D721Med (cell line): ENCODE data around the gene REXO1.

ENCODE experiments used
- DNase-seq: peaks from one replicate; pipeline ENCODE4 v3.0.0; 2011; ENCODE audit warnings: low spot score; ENCODE audit not compliant: insufficient read length
- FAIRE-seq: peaks from 2 replicates; lab custom pipeline; 2011; peaks lifted over from hg19 to GRCh38; lab: Jason Lieb, UNC
- CTCF ChIP-seq: IDR thresholded peaks from 2 replicates; pipeline ENCODE4 v1.5.1; 2012; ENCODE audit warnings: mild to moderate bottlenecking, control low read depth; ENCODE audit not compliant: insufficient read depth; ENCODE audit errors: missing control alignments

The REXO1 gene

GRCh38 chr19:1828279-1829238 lies 19.7 kb downstream of the REXO1 start:
- DNase-seq (no peak), FAIRE-seq (no peak)
- TF ChIP-seq CTCF = no peak

DNA sequence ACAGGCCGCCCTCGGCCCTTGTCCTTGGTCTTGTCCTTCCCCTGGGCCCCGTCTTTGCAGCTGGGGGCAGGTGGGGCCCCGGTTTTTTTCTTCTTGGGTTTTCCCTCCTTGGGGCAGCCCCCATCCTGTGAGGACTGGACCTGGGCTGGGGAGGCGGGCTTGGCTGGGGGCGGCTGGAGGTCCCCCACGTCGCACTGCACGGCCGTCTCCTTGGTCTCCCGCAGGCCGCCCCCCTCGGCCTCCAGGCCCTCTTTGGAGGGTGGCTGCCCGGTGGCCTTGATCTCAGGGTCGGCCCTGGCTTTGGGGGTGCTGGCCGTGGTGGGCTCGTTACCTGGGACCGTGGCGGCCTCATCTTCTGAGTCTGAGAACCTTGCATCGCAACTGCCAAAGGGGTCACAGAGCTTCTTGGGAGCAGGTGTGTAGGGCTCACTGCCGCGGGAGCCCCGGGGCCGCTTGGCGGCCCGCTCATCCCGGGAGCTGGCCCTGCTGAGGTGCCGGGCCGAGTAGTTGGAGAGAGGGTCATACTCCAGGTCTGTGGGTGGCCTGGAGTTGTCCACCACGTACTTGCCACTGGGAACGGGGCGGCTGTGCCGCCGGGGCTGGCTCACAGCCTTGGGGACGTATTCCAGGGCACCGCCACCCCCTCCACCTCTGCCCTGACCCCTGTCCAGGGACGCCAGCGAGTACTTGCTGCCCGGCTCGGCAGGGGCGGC lies 20.6 kb downstream of the REXO1 start:
- FAIRE-seq (no peak), DNase-seq (no peak)
- TF ChIP-seq CTCF = no peak

- no peak for TF ChIP-seq CTCF
- FAIRE-seq (no peak), DNase-seq (no peak)
Measured at GRCh38 chr19:1826557-1827521, 21.4 kb downstream of the REXO1 start.

GRCh38 chr19:1825909-1826556 lies 22.2 kb downstream of the REXO1 start:
- DNase-seq (peak; percentile 100), FAIRE-seq (no peak)
- peak; percentile 81 for TF ChIP-seq CTCF

DNA sequence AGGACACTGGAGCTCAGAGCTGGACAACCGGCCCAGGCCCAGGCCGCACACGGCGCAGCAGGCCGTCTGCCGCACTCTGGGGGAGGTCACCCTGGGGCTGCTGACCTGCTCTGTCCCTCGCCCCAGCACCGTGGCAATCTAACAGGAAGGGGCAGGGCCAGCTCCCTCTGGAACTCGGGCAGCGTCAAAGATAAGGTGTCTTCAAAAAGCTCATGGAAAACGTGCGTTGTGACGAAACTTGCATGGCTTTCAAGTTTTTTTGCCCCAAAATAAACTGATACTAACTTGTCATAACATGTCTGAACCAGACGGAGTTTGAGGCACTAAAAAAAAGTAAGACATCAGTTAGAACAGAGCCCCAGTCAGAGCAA lies 24.0 kb downstream of the REXO1 start:
- DNase-seq (no peak), FAIRE-seq (no peak)
- no peak for TF ChIP-seq CTCF

- no peak for FAIRE-seq
- peak; percentile 70 for DNase-seq
- TF ChIP-seq CTCF = no peak
Measured at GRCh38 chr19:1823539-1824251, 24.6 kb downstream of the REXO1 start.
